H9 (cell line): ENCODE data around the gene KCNH2. TPM values are rescaled to one million over a fixed set of nuclear protein-coding genes. Genes with fewer than 3 reads are reported as not detected.

Experiments
- DNase-seq: peaks from one replicate; pipeline ENCODE4 v3.0.0-alpha.2; 2017
- H2AFZ ChIP-seq: one replicate; pipeline ENCODE4 v1.6.1; 2013; ENCODE audit warnings: mild to moderate bottlenecking, low read length, control low read depth, moderate library complexity
- H2AK5ac ChIP-seq: 2 replicates; pipeline ENCODE4 v1.6.1; 2013; ENCODE audit warnings: low read length, control low read depth, mixed read lengths; ENCODE audit not compliant: insufficient read length
- H2BK120ac ChIP-seq: one replicate; pipeline ENCODE4 v1.6.1; 2013; ENCODE audit warnings: low read depth, mild to moderate bottlenecking, low read length, control low read depth, inconsistent platforms; ENCODE audit not compliant: poor library complexity, severe bottlenecking
- H2BK12ac ChIP-seq: 2 replicates; pipeline ENCODE4 v1.6.1; 2013; ENCODE audit warnings: low read length, control low read depth, mixed read lengths, low read depth; ENCODE audit not compliant: insufficient read length
- H2BK15ac ChIP-seq: 2 replicates; pipeline ENCODE4 v1.6.1; 2013; ENCODE audit warnings: low read depth, low read length, control low read depth
- H2BK20ac ChIP-seq: one replicate; pipeline ENCODE4 v1.6.1; 2013; ENCODE audit warnings: low read depth, mild to moderate bottlenecking, low read length, control low read depth, inconsistent platforms; ENCODE audit not compliant: poor library complexity, severe bottlenecking
- H2BK5ac ChIP-seq: 2 replicates; pipeline ENCODE4 v1.6.1; 2013; ENCODE audit warnings: low read length, control low read depth, mixed read lengths; ENCODE audit not compliant: insufficient read length
- H3K14ac ChIP-seq: 2 replicates; pipeline ENCODE4 v1.6.1; 2013; ENCODE audit warnings: low read length, control low read depth; ENCODE audit not compliant: insufficient read depth
- H3K18ac ChIP-seq: 2 replicates; pipeline ENCODE4 v1.6.1; 2013; ENCODE audit warnings: low read depth, mild to moderate bottlenecking, mixed read lengths, low read length, control low read depth; ENCODE audit not compliant: insufficient read length
- H3K23ac ChIP-seq: 2 replicates; pipeline ENCODE4 v1.6.1; 2013; ENCODE audit warnings: low read length, control low read depth, mixed read lengths, low read depth; ENCODE audit not compliant: insufficient read length
- H3K23me2 ChIP-seq: 2 replicates; pipeline ENCODE4 v1.6.1; 2013; ENCODE audit warnings: low read depth, mild to moderate bottlenecking, mixed read lengths, low read length, control low read depth; ENCODE audit not compliant: insufficient read length, poor library complexity, severe bottlenecking
- H3K27ac ChIP-seq: 2 replicates; pipeline ENCODE4 v1.5.1; 2013; ENCODE audit warnings: low read length, control low read depth, mixed read lengths, low read depth; ENCODE audit not compliant: insufficient read length
- H3K27me3 ChIP-seq: 2 replicates; pipeline ENCODE4 v1.6.1; 2013; ENCODE audit warnings: low read length, control low read depth, inconsistent platforms; ENCODE audit not compliant: insufficient read depth
- H3K4ac ChIP-seq: 2 replicates; pipeline ENCODE4 v1.6.1; 2013; ENCODE audit warnings: low read depth, mild to moderate bottlenecking, control low read depth, inconsistent platforms, low read length, moderate library complexity
- H3K4me1 ChIP-seq: 2 replicates; pipeline ENCODE4 v1.6.1; 2013; ENCODE audit warnings: low read length, control low read depth, inconsistent platforms; ENCODE audit not compliant: insufficient read depth
- H3K4me2 ChIP-seq: 2 replicates; pipeline ENCODE4 v1.6.1; 2013; ENCODE audit warnings: low read length, control low read depth, mixed read lengths; ENCODE audit not compliant: insufficient read length, insufficient read depth
- H3K56ac ChIP-seq: 2 replicates; pipeline ENCODE4 v1.6.1; 2013; ENCODE audit warnings: low read depth, mild to moderate bottlenecking, mixed read lengths, low read length, control low read depth; ENCODE audit not compliant: insufficient read length
- H3K79me1 ChIP-seq: 2 replicates; pipeline ENCODE4 v1.6.1; 2013; ENCODE audit warnings: low read depth, mild to moderate bottlenecking, moderate library complexity, low read length, control low read depth, inconsistent platforms; ENCODE audit not compliant: insufficient read depth, poor library complexity, severe bottlenecking
- H3K79me2 ChIP-seq: 2 replicates; pipeline ENCODE4 v1.6.1; 2013; ENCODE audit warnings: low read length, control low read depth, inconsistent platforms; ENCODE audit not compliant: insufficient read depth
- H3K9ac ChIP-seq: 2 replicates; pipeline ENCODE4 v1.6.1; 2013; ENCODE audit warnings: low read length, control low read depth, mixed read lengths; ENCODE audit not compliant: insufficient read length; ENCODE audit errors: extremely low read depth
- H3K9me3 ChIP-seq: one replicate; pipeline ENCODE4 v1.6.1; 2013; ENCODE audit warnings: low read depth, low read length, inconsistent platforms; ENCODE audit not compliant: control insufficient read depth
- H3T11ph ChIP-seq: one replicate; pipeline ENCODE4 v1.6.1; 2013; ENCODE audit warnings: mild to moderate bottlenecking, low read length, control low read depth, inconsistent platforms
- H4K20me1 ChIP-seq: one replicate; pipeline ENCODE4 v1.6.1; 2013; ENCODE audit not compliant: control insufficient read depth, insufficient read length, insufficient read depth
- H4K5ac ChIP-seq: 2 replicates; pipeline ENCODE4 v1.6.1; 2013; ENCODE audit warnings: low read depth, mild to moderate bottlenecking, mixed read lengths, low read length, control low read depth; ENCODE audit not compliant: insufficient read length
- H4K8ac ChIP-seq: replicated peaks from 2 replicates; pipeline ENCODE4 v1.6.1; 2013; ENCODE audit warnings: low read length, control low read depth, mixed read lengths, low read depth; ENCODE audit not compliant: insufficient read length
- H4K91ac ChIP-seq: 2 replicates; pipeline ENCODE4 v1.6.1; 2013; ENCODE audit warnings: low read depth, mild to moderate bottlenecking, moderate library complexity, mixed read lengths, low read length, control low read depth; ENCODE audit not compliant: insufficient read length
- H3K27ac Mint-ChIP-seq, 3 experiments: 2 replicates in 2 of 3; 3 replicates in 1 of 3; pipeline ENCODE4 v1.8.0; 2020 to 2021; ENCODE audit warnings: mixed read lengths in 3 of 3, mild to moderate bottlenecking in 1 of 3, moderate library complexity in 1 of 3
- H3K27me3 Mint-ChIP-seq: 2 replicates; pipeline ENCODE4 v1.8.0; 2021; ENCODE audit warnings: low read depth, mild to moderate bottlenecking, moderate library complexity, mixed read lengths
- H3K36me3 Mint-ChIP-seq, 3 experiments: 2 replicates in 2 of 3; 3 replicates in 1 of 3; pipeline ENCODE4 v1.8.0; 2020 to 2021; ENCODE audit warnings: low read depth in 3 of 3, mixed read lengths in 3 of 3; ENCODE audit not compliant: insufficient read depth in 1 of 3
- H3K4me1 Mint-ChIP-seq, 2 experiments: 2 replicates each; pipeline ENCODE4 v1.8.0; 2020; ENCODE audit warnings: mixed read lengths in 2 of 2
- H3K4me3 Mint-ChIP-seq, 2 experiments: 2 replicates in 1 of 2; 3 replicates in 1 of 2; pipeline ENCODE4 v1.8.0; 2020 to 2021; ENCODE audit warnings: mild to moderate bottlenecking in 2 of 2, mixed read lengths in 2 of 2, moderate library complexity in 1 of 2
- H3K9me3 Mint-ChIP-seq, 2 experiments: 2 replicates in 1 of 2; 3 replicates in 1 of 2; pipeline ENCODE4 v1.8.0; 2020; ENCODE audit warnings: mild to moderate bottlenecking in 2 of 2, mixed read lengths in 2 of 2, moderate library complexity in 1 of 2
- WGBS: extraction: QIAGEN DNeasy Blood & Tissue Kit; methylation state at CpG from one replicate; pipeline ENCODE4 v1.1.7; 2013; ENCODE audit warnings: missing lambda C conversion rate, low lambda C conversion rate, mixed read lengths; ENCODE audit not compliant: insufficient read length; ENCODE audit errors: extremely low coverage; 5-methylcytosine and 5-hydroxymethylcytosine counted together
- total RNA-seq: library from RNA; stranded (reverse); gene quantifications from 2 replicates; pipeline ENCODE4 v1.2.1, GENCODE V29; 2021
- TF ChIP-seq, protein P1 (sequence below): fragments of 200-600 bp; sonication (generic); conservative IDR thresholded peaks from 3 replicates; pipeline ENCODE4 v1.8.0; 2021; ENCODE audit warnings: antibody characterized with exemption, mild to moderate bottlenecking

The KCNH2 gene
- total RNA-seq, 1 experiment from 2014 or later: 4.5 TPM

DNA sequence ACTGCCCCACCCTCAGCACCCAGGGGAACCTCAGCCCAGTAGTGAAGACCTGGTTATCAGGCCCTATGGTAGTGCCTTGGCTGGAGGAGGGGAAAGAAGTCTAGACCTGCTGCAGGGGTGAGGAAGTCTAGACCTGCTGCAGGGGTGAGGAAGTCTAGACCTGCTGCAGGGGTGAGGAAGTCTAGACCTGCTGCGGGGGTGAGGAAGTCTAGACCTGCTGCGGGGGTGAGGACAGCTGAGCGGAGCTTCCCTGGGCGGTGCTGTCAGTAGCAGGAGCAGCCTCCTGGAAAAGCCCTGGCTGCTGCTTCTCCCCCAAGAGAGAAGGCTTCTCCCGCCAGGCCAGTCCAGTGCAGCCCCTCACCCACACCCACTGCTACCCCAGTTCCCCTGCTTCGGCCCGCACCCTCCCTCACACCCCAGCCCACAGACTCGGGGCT lies 19.0 kb upstream of the KCNH2 start:
- H3K36me3 Mint-ChIP-seq: peaks cover 0 to 2% (median 0%) of the 10 kb centered on the region in 3 experiments; a peak in 1 of 7 replicates
- no peak overlapping the region for H4K8ac ChIP-seq

More for the DNA sequence above, 19.0 kb upstream of the KCNH2 start:
- no peak overlapping the region for H3K18ac ChIP-seq
- no peak overlapping the region for H3K56ac ChIP-seq
- no peak overlapping the region for H3T11ph ChIP-seq
- no peaks in the 10 kb centered on the region; the same call in 1 of the 2 replicates for H3K4me1 ChIP-seq
- no peaks in the 10 kb centered on the region for H3K27me3 ChIP-seq
- TF ChIP-seq, protein P1, sequence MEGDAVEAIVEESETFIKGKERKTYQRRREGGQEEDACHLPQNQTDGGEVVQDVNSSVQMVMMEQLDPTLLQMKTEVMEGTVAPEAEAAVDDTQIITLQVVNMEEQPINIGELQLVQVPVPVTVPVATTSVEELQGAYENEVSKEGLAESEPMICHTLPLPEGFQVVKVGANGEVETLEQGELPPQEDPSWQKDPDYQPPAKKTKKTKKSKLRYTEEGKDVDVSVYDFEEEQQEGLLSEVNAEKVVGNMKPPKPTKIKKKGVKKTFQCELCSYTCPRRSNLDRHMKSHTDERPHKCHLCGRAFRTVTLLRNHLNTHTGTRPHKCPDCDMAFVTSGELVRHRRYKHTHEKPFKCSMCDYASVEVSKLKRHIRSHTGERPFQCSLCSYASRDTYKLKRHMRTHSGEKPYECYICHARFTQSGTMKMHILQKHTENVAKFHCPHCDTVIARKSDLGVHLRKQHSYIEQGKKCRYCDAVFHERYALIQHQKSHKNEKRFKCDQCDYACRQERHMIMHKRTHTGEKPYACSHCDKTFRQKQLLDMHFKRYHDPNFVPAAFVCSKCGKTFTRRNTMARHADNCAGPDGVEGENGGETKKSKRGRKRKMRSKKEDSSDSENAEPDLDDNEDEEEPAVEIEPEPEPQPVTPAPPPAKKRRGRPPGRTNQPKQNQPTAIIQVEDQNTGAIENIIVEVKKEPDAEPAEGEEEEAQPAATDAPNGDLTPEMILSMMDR: no peak
- H2AFZ ChIP-seq: no peak overlapping the region
- no CpG with 5 or more reads among the region's 8 CpGs for WGBS
- no peak overlapping the region for H2BK15ac ChIP-seq
- no peak overlapping the region for H2BK5ac ChIP-seq
- H3K4me2 ChIP-seq: no peak overlapping the region
- H3K27ac Mint-ChIP-seq: no peak overlapping the region
- H3K4me3 Mint-ChIP-seq: no peak overlapping the region
- no peak overlapping the region for H4K5ac ChIP-seq
- no peaks in the 10 kb centered on the region for H3K9me3 Mint-ChIP-seq
- no peak overlapping the region for H3K14ac ChIP-seq
- H4K91ac ChIP-seq: no peak overlapping the region
- H3K27ac ChIP-seq: no peak overlapping the region
- H3K27me3 Mint-ChIP-seq: no peaks in the 10 kb centered on the region; the same call in 1 of the 2 replicates
- H3K9ac ChIP-seq: no peak overlapping the region
- no peak overlapping the region for H2BK20ac ChIP-seq
- H3K9me3 ChIP-seq: no peaks in the 10 kb centered on the region
- no peaks in the 10 kb centered on the region for H4K20me1 ChIP-seq
- H3K79me2 ChIP-seq: no peaks in the 10 kb centered on the region
- no peak overlapping the region for H3K4ac ChIP-seq
- no peaks in the 10 kb centered on the region for H3K23me2 ChIP-seq
- H2BK12ac ChIP-seq: no peak overlapping the region
- no peaks in the 10 kb centered on the region for H3K79me1 ChIP-seq
- H3K23ac ChIP-seq: no peak overlapping the region
- H2AK5ac ChIP-seq: no peak overlapping the region
- H2BK120ac ChIP-seq: no peak overlapping the region
- peaks cover 5 to 23% of the 10 kb centered on the region in 2 experiments for H3K4me1 Mint-ChIP-seq
- DNase-seq: no peak
